Measurements from ENCODE around the gene ATIC.

The ATIC gene

GRCh38 chr2:215382480-215382879 lies 70.6 kb downstream of the ATIC start:
- H3K36me3 Mint-ChIP-seq (ENCODE audit: low read depth) = no peaks in the 10 kb centered on the region
- H3K4me1 Mint-ChIP-seq (ENCODE audit: low read depth) = no peaks in the 10 kb centered on the region
- no peaks in the 10 kb centered on the region for H3K9me3 Mint-ChIP-seq
- H3K27ac Mint-ChIP-seq = no peak overlapping the region
- H3K27me3 Mint-ChIP-seq (ENCODE audit: low read depth) = no peaks in the 10 kb centered on the region
- no peak overlapping the region for H3K4me3 Mint-ChIP-seq
- no peak for DNase-seq (ENCODE audit: low spot score)

DNA sequence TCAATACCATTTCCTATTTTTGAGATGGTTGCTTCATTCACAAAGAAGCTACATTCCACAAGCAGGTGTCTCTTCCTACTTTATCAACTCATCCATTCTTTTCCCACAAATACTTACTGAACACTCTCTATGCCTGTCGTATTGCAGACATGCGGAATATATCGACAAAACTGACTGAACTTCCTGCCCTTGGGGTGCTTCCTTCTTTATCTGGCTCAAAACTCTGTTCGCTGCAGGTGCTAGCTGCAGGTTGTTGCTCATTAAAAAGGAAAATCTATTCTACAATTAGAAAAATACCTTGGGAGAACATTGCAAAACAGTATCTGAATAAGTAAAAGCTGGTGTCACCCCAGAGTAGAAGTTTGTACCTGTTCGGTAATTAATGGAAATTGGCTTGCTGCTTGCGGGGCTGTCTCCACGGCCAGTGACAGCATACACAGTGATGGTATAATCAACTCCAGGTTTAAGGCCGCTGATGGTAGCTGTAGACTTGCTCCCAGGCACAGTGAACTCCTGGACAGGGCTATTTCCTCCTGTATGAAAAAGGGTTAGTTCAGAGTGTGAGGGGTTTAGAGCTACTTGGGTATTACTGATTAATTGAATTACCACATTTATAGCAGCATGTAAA lies 71.9 kb downstream of the ATIC start:
- no peak overlapping the region for H3K4me3 Mint-ChIP-seq
- H3K4me1 Mint-ChIP-seq (ENCODE audit: low read depth) = no peaks in the 10 kb centered on the region
- no peaks in the 10 kb centered on the region for H3K9me3 Mint-ChIP-seq
- no peak overlapping the region for H3K27ac Mint-ChIP-seq
- no peak for DNase-seq (ENCODE audit: low spot score)
- no peaks in the 10 kb centered on the region for H3K36me3 Mint-ChIP-seq (ENCODE audit: low read depth)
- H3K27me3 Mint-ChIP-seq (ENCODE audit: low read depth) = no peaks in the 10 kb centered on the region

DNA sequence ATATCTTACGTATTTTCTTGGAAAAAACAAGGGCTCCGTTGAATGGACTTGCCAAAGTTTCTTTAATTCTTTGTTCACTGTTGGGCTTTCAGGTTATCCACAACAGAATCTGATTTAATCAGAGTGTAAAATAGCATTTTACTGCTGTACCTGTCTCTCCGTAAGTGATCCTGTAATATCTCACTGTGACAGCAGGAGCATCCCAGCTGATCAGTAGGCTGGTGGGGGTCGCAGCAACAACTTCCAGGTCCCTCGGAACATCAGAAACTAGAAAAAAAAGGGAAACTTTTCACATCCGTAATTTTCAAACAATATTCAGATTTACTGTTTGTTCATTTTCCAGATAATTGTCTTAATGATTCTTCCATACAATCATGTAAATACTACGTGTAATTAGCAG lies 72.9 kb downstream of the ATIC start:
- no peaks in the 10 kb centered on the region for H3K27me3 Mint-ChIP-seq (ENCODE audit: low read depth)
- no peaks in the 10 kb centered on the region for H3K36me3 Mint-ChIP-seq (ENCODE audit: low read depth)
- no peaks in the 10 kb centered on the region for H3K9me3 Mint-ChIP-seq
- H3K27ac Mint-ChIP-seq = no peak overlapping the region
- no peak overlapping the region for H3K4me3 Mint-ChIP-seq
- DNase-seq (ENCODE audit: low spot score) = no peak
- no peaks in the 10 kb centered on the region for H3K4me1 Mint-ChIP-seq (ENCODE audit: low read depth)

DNA sequence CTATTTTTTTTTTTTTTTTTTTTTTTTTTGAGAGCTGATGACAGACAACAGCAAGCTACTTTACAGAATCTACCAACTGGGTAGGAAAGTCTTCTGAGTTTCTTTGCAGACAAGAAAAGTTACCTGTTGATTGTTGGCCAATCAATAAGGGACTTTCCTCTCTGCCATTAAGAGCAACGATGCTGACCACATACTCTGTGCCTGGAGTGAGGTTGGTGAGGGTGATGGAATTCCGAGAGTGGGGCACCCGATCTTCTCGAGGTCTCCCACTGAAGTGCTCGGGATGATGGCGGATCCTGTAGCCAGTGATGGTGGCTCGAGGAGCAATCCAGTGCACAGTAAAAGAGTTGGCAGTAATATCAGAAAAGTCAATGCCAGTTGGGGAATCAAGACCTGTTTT lies 74.7 kb downstream of the ATIC start:
- Mint-ChIP-seq H3K27ac (no peak overlapping the region), H3K27me3 (ENCODE audit: low read depth) (no peaks in the 10 kb centered on the region), H3K9me3 (no peaks in the 10 kb centered on the region), H3K4me1 (ENCODE audit: low read depth) (no peaks in the 10 kb centered on the region), H3K36me3 (ENCODE audit: low read depth) (no peaks in the 10 kb centered on the region), H3K4me3 (no peak overlapping the region)
- DNase-seq (ENCODE audit: low spot score) = no peak

DNA sequence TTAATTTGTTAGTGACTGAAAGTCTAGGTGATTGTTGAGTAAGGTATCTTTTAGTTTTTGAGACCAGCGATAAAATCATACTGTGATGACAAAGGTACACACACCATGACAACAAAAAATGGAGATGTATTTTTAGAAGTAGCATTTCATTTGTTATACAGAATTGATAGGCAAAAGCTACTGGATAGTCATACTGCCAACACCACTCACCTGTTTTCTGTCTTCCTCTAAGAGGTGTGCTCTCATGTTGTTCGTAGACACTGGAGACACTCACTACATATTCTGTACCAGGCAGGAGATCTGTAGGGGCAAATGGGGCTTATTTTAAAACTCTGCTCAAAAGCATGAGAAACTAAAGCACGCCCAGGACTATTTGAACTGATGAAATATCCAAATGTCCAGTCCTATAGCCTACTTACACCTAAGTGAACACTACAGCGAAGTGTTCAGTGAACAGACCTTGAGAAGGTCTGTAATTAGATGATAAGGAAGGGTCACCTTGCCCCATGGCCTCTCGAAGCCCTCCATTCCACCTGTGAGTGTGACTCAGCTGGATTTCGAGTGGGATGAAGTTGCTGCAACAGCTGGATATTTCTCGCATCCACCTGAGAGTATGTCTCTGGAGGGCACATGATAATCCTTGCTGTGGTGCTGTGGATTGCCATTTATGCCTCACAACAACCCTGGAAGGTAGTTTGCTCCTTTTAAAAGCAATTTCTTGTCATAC lies 76.3 kb downstream of the ATIC start:
- no peak overlapping the region for H3K4me3 Mint-ChIP-seq
- no peaks in the 10 kb centered on the region for H3K36me3 Mint-ChIP-seq (ENCODE audit: low read depth)

GRCh38 chr2:215390550-215390913 lies 78.7 kb downstream of the ATIC start:
- H3K36me3 Mint-ChIP-seq (ENCODE audit: low read depth) = no peaks in the 10 kb centered on the region
- H3K4me3 Mint-ChIP-seq = no peak overlapping the region
- H3K4me1 Mint-ChIP-seq (ENCODE audit: low read depth) = no peaks in the 10 kb centered on the region
- no peak overlapping the region for H3K27ac Mint-ChIP-seq
- H3K9me3 Mint-ChIP-seq = no peaks in the 10 kb centered on the region
- DNase-seq (ENCODE audit: low spot score) = no peak
- H3K27me3 Mint-ChIP-seq (ENCODE audit: low read depth) = peaks cover 2% of the 10 kb centered on the region

More for the DNA sequence above, 76.3 kb downstream of the ATIC start:
- Mint-ChIP-seq H3K27me3 (ENCODE audit: low read depth) (no peaks in the 10 kb centered on the region), H3K9me3 (no peaks in the 10 kb centered on the region), H3K27ac (no peak overlapping the region), H3K4me1 (ENCODE audit: low read depth) (no peaks in the 10 kb centered on the region)
- DNase-seq (ENCODE audit: low spot score) = no peak

DNA sequence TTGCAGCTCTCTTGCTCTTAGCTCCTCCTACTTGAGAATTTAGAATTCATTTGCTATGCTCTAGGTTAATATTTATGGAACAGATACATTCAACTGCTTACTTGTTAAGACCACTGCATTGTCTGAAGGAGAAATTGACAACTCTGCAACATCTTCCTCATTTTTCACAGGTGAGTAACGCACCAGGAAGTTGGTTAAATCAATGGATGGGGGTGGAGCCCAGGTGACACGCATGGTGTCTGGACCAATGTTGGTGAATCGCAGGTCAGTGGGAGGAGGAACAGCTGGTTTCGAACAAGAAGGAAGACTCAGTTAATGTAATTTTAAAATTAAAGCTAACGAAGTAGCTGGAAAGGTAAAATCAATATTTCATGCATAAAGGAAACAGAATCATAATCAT lies 79.7 kb downstream of the ATIC start:
- H3K27me3 Mint-ChIP-seq (ENCODE audit: low read depth) = peaks cover 4% of the 10 kb centered on the region
- H3K36me3 Mint-ChIP-seq (ENCODE audit: low read depth) = no peaks in the 10 kb centered on the region
- no peak overlapping the region for H3K4me3 Mint-ChIP-seq
- no peaks in the 10 kb centered on the region for H3K9me3 Mint-ChIP-seq
- H3K27ac Mint-ChIP-seq = no peak overlapping the region
- H3K4me1 Mint-ChIP-seq (ENCODE audit: low read depth) = no peaks in the 10 kb centered on the region
- DNase-seq (ENCODE audit: low spot score) = no peak

DNA sequence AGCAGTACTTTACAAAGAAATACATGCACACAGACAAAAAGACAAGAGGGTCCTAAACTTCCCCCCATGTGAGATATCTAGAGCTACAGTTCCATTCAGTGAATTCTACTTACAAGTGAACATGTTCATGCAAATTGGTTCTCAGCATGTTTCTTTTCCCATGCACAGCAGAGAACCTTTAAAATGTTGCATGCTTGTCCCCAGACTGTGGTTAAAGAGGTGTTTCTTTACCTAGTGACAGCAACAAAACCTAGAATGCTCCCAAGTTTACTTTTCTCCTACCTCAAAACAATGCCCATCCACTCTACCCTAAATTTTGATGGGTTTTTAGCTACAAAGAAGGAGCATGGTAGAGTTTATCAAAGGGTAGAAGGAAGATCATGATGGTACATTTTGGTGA lies 80.3 kb downstream of the ATIC start:
- peaks cover 4% of the 10 kb centered on the region for H3K27me3 Mint-ChIP-seq (ENCODE audit: low read depth)
- no peaks in the 10 kb centered on the region for H3K4me1 Mint-ChIP-seq (ENCODE audit: low read depth)
- H3K9me3 Mint-ChIP-seq = no peaks in the 10 kb centered on the region
- H3K27ac Mint-ChIP-seq = no peak overlapping the region
- no peak for DNase-seq (ENCODE audit: low spot score)
- H3K4me3 Mint-ChIP-seq = no peak overlapping the region
- H3K36me3 Mint-ChIP-seq (ENCODE audit: low read depth) = no peaks in the 10 kb centered on the region

DNA sequence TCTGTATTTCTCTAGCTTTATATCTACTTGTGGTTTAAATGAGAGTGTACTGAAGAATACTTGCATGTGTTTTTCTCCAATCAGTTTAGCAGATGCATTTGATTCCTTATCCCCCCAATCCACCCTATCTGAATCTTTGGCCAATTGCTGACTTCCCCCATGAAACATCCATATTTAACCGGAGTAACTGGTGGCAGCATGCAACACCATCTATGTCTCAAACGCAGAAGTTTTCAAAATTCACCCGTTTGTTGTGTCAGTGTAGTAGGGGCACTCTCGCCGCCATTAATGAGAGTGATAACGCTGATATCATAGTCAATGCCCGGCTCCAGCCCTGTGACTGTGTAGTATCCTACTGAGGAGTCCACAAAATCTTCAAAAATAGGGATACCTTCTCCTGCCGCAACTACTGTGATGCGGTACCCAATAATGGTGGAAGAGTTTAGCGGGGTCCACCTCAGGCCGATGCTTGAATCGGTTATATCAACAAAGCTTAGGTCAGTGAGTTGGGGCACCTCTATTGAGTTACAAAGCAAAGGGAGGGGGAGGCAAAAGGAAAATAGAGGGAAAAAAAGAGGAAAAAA lies 80.9 kb downstream of the ATIC start:
- Mint-ChIP-seq H3K4me1 (ENCODE audit: low read depth) (no peaks in the 10 kb centered on the region), H3K36me3 (ENCODE audit: low read depth) (no peaks in the 10 kb centered on the region), H3K9me3 (no peaks in the 10 kb centered on the region), H3K27ac (no peak overlapping the region), H3K27me3 (ENCODE audit: low read depth) (peaks cover 7% of the 10 kb centered on the region), H3K4me3 (no peak overlapping the region)
- no peak for DNase-seq (ENCODE audit: low spot score)

GRCh38 chr2:215394102-215394805 lies 82.4 kb downstream of the ATIC start:
- Mint-ChIP-seq H3K4me1 (ENCODE audit: low read depth) (no peaks in the 10 kb centered on the region), H3K27me3 (ENCODE audit: low read depth) (peaks cover 14% of the 10 kb centered on the region), H3K4me3 (no peak overlapping the region), H3K27ac (no peak overlapping the region), H3K9me3 (no peaks in the 10 kb centered on the region), H3K36me3 (ENCODE audit: low read depth) (no peaks in the 10 kb centered on the region)
- no peak for DNase-seq (ENCODE audit: low spot score)

GRCh38 chr2:215395687-215396460 lies 84.0 kb downstream of the ATIC start:
- H3K4me1 Mint-ChIP-seq (ENCODE audit: low read depth) = no peaks in the 10 kb centered on the region
- no peak overlapping the region for H3K27ac Mint-ChIP-seq
- H3K4me3 Mint-ChIP-seq = no peak overlapping the region
- H3K36me3 Mint-ChIP-seq (ENCODE audit: low read depth) = no peaks in the 10 kb centered on the region
- peaks cover 14% of the 10 kb centered on the region for H3K27me3 Mint-ChIP-seq (ENCODE audit: low read depth)
- DNase-seq (ENCODE audit: low spot score) = no peak
- no peaks in the 10 kb centered on the region for H3K9me3 Mint-ChIP-seq

DNA sequence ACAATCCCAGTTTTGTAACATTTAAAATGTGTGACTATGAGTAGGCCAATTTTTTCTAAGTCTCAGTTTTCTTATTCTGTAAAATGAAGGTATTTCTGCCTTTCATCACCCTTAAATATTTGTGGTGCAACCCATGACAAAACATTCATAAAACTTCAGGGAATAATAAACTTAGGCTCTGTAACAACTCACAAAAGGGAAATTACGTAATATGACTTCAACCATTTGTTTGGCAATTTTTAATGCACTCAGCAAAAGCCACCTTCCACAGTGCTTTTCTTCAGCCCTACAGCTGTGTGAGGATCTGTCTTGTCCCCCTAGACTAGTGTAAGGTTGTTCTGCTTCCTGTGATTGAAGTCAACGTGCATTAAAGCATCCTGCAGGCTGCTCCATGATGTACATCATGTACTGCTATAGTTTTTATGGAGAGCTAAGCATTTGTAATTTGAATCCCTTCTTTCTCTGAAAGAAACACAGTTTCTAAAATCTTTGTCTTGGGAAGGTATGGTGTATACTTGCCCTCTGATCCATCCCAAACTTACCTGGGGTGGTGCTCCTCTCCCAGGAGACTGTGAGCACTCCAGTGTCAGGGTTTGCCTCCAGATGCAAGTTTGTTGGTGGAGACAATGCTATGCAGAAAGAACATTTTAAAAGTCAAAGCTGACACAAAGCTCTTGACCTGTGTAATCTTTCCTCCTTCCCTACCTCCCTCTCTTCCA lies 84.9 kb downstream of the ATIC start:
- no peak for DNase-seq (ENCODE audit: low spot score)
- Mint-ChIP-seq H3K9me3 (no peaks in the 10 kb centered on the region), H3K4me1 (ENCODE audit: low read depth) (no peaks in the 10 kb centered on the region), H3K27ac (no peak overlapping the region), H3K27me3 (ENCODE audit: low read depth) (peaks cover 14% of the 10 kb centered on the region), H3K36me3 (ENCODE audit: low read depth) (no peaks in the 10 kb centered on the region), H3K4me3 (no peak overlapping the region)

- Mint-ChIP-seq H3K36me3 (ENCODE audit: low read depth) (no peaks in the 10 kb centered on the region), H3K4me3 (no peak overlapping the region), H3K27ac (no peak overlapping the region), H3K9me3 (no peaks in the 10 kb centered on the region), H3K4me1 (ENCODE audit: low read depth) (no peaks in the 10 kb centered on the region), H3K27me3 (ENCODE audit: low read depth) (peaks cover 14% of the 10 kb centered on the region)
- DNase-seq (ENCODE audit: low spot score) = no peak
Measured at GRCh38 chr2:215397632-215398341, 85.9 kb downstream of the ATIC start.
